ENCODE data around the gene TTC8.

The TTC8 gene

DNA sequence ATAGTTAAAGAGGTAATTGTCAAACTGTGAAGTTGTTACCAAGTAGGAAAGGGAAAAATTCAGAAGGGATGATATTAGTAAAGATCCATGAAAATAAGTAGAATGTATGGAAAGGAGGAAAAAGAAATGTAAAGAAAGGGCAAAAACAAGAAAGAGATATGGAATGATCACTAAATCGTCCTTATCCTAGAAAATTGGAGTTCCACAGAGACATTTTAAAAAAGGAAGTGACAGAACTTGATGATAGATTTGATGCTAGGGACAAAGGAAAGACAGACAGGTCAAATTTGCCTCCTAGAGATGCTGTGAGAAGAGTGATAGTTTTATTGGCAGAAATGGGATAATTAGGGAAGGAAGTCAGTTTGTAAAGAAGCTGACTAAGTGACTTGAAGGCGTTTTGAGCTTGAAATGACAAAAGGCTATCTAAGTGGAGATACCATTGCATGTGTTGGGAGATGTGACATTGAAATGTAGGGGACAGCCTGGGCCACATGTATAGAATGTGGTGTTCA is 20.6 kb downstream of the TTC8 start:
- Histone ChIP-seq H3K9me3 (ENCODE audit: severe bottlenecking) (no peaks in the 10 kb centered on the region), H3K27me3 (ENCODE audit: insufficient read depth, poor library complexity, severe bottlenecking) (no peaks in the 10 kb centered on the region), H3K4me1 (ENCODE audit: insufficient read depth, poor library complexity, severe bottlenecking) (peaks cover 32% of the 10 kb centered on the region), H3K27ac (ENCODE audit: poor library complexity, severe bottlenecking) (no peak overlapping the region), H3K4me3 (ENCODE audit: severe bottlenecking) (no peak overlapping the region), H3K36me3 (ENCODE audit: low read depth) (peaks cover 26% of the 10 kb centered on the region; the same call in 1 of the 2 replicates)
- ATAC-seq (ENCODE audit: low read depth) (no peak), DNase-seq (ENCODE audit: low spot score) (no peak)
- TF ChIP-seq, protein P1, sequence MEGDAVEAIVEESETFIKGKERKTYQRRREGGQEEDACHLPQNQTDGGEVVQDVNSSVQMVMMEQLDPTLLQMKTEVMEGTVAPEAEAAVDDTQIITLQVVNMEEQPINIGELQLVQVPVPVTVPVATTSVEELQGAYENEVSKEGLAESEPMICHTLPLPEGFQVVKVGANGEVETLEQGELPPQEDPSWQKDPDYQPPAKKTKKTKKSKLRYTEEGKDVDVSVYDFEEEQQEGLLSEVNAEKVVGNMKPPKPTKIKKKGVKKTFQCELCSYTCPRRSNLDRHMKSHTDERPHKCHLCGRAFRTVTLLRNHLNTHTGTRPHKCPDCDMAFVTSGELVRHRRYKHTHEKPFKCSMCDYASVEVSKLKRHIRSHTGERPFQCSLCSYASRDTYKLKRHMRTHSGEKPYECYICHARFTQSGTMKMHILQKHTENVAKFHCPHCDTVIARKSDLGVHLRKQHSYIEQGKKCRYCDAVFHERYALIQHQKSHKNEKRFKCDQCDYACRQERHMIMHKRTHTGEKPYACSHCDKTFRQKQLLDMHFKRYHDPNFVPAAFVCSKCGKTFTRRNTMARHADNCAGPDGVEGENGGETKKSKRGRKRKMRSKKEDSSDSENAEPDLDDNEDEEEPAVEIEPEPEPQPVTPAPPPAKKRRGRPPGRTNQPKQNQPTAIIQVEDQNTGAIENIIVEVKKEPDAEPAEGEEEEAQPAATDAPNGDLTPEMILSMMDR (IDR thresholded peaks at IDR 0.05; ENCODE audit: poor library complexity, severe bottlenecking), result no peak

DNA sequence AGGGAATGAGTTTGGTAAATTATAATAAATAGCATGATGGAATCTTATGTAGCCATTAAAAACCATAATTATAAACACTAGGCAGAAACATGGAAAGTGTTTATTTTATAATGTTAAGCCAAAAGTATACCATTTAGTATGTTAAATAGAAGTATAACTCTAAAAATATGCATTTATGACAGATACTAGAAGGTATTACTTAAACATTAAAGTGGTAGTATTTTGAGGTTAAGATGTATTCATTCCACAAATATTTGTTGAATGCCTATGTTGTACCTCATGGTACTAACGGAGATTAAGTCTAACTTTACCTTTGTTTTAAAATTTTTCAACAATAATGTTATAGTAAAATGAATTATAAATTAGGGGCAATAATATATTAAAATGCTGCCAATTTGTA is 24.1 kb downstream of the TTC8 start:
- peak; percentile 99 for ATAC-seq (ENCODE audit: low read depth)
- TF ChIP-seq, protein P1 (IDR thresholded peaks at IDR 0.05; ENCODE audit: poor library complexity, severe bottlenecking), result no peak

DNA sequence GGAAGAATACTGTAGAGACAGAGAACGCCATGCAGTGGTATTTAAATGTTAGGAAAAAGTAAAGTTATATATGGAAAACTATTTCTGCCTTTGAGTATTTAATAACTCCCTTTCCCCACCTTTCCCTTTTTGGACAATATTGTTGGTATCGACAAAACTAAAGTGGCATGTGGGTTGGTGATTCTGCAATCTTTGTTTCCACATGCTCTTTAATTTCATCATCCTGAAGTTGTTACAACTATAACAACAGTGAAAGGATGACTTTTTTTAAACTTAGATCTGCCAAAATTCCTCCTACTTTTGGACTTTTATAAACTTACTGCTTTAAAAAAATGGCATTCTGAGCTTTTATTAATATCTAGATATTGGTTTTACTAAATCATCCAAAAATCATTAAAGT is 25.3 kb downstream of the TTC8 start:
- DNase-seq (ENCODE audit: low spot score), result no peak
- ATAC-seq (ENCODE audit: low read depth), result no peak
- H3K27ac ChIP-seq (ENCODE audit: poor library complexity, severe bottlenecking), result no peak overlapping the region

More for the DNA sequence above, 24.1 kb downstream of the TTC8 start:
- Histone ChIP-seq H3K4me3 (ENCODE audit: severe bottlenecking) (no peak overlapping the region), H3K27me3 (ENCODE audit: insufficient read depth, poor library complexity, severe bottlenecking) (no peaks in the 10 kb centered on the region), H3K27ac (ENCODE audit: poor library complexity, severe bottlenecking) (peak overlapping the region; percentile 22), H3K4me1 (ENCODE audit: insufficient read depth, poor library complexity, severe bottlenecking) (peaks cover 20% of the 10 kb centered on the region), H3K9me3 (ENCODE audit: severe bottlenecking) (no peaks in the 10 kb centered on the region), H3K36me3 (ENCODE audit: low read depth) (peaks cover 9% of the 10 kb centered on the region; the same call in 1 of the 2 replicates)
- DNase-seq (ENCODE audit: low spot score), result no peak

DNA sequence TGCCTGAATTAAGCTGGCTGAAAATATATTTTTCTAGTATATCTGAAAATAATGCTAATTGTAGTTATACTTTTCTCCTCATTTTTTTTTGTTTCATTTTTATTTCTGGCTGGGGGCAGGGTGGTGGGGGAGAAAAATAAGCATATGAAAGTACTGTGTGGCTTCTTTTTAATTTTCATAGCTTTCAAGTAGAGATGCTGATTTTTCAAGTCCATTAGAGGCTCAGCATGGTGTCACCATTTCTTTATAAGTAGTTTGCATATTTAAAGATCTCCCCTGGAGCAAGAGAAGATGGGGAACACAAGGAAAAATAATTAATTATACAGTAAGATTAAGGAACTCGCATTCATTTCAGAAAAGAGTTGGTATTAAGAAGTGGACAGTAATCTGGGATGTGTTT is 27.1 kb downstream of the TTC8 start:
- H3K4me3 ChIP-seq (ENCODE audit: severe bottlenecking), result no peak overlapping the region
- no peaks in the 10 kb centered on the region for H3K9me3 ChIP-seq (ENCODE audit: severe bottlenecking)
- no peak overlapping the region for H3K27ac ChIP-seq (ENCODE audit: poor library complexity, severe bottlenecking)
- TF ChIP-seq, protein P1 (IDR thresholded peaks at IDR 0.05; ENCODE audit: poor library complexity, severe bottlenecking), result no peak
- ATAC-seq (ENCODE audit: low read depth) (no peak), DNase-seq (ENCODE audit: low spot score) (no peak)
- peaks cover 7% of the 10 kb centered on the region; the same call in 1 of the 2 replicates for H3K36me3 ChIP-seq (ENCODE audit: low read depth)
- H3K4me1 ChIP-seq (ENCODE audit: insufficient read depth, poor library complexity, severe bottlenecking), result peaks cover 20% of the 10 kb centered on the region
- H3K27me3 ChIP-seq (ENCODE audit: insufficient read depth, poor library complexity, severe bottlenecking), result no peaks in the 10 kb centered on the region

More for the DNA sequence above, 25.3 kb downstream of the TTC8 start:
- H3K9me3 ChIP-seq (ENCODE audit: severe bottlenecking), result no peaks in the 10 kb centered on the region
- H3K36me3 ChIP-seq (ENCODE audit: low read depth), result peaks cover 7% of the 10 kb centered on the region; the same call in 1 of the 2 replicates
- H3K27me3 ChIP-seq (ENCODE audit: insufficient read depth, poor library complexity, severe bottlenecking), result no peaks in the 10 kb centered on the region
- TF ChIP-seq, protein P1 (IDR thresholded peaks at IDR 0.05; ENCODE audit: poor library complexity, severe bottlenecking), result no peak
- peaks cover 20% of the 10 kb centered on the region for H3K4me1 ChIP-seq (ENCODE audit: insufficient read depth, poor library complexity, severe bottlenecking)
- H3K4me3 ChIP-seq (ENCODE audit: severe bottlenecking), result no peak overlapping the region

DNA sequence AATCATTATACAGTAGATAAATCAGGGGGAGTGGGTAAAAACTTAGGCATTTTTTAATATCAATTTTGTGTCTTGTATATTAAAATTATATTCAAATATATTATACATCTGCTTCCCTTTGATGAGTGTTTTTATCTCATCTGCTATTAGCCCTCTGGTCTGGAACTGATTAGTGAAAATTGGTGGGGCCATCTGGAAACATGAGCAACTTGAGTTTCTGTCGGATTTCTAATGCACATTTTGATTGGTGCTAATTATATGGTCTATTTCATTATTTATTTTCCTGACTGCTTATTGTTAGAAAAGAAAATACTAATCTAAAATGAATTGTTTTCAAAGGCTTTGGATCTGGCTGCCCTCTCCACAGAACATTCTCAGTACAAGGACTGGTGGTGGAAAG is 28.2 kb downstream of the TTC8 start:
- Histone ChIP-seq H3K4me3 (ENCODE audit: severe bottlenecking) (no peak overlapping the region), H3K27me3 (ENCODE audit: insufficient read depth, poor library complexity, severe bottlenecking) (no peaks in the 10 kb centered on the region), H3K27ac (ENCODE audit: poor library complexity, severe bottlenecking) (no peak overlapping the region), H3K4me1 (ENCODE audit: insufficient read depth, poor library complexity, severe bottlenecking) (peaks cover 17% of the 10 kb centered on the region), H3K9me3 (ENCODE audit: severe bottlenecking) (no peaks in the 10 kb centered on the region), H3K36me3 (ENCODE audit: low read depth) (peaks cover 12% of the 10 kb centered on the region; the same call in 1 of the 2 replicates)
- DNase-seq (ENCODE audit: low spot score) (no peak), ATAC-seq (ENCODE audit: low read depth) (no peak)
- TF ChIP-seq, protein P1 (IDR thresholded peaks at IDR 0.05; ENCODE audit: poor library complexity, severe bottlenecking), result no peak
